Upper lobe of right lung (tissue), 1 donor: Measurements from ENCODE around the gene ZNF180. TPM values are rescaled to one million over a fixed set of nuclear protein-coding genes. Genes with fewer than 3 reads are reported as not detected.

ENCODE experiments used
- ATAC-seq: fragments of 200-7000 bp; cut with Tn5 transposase; one replicate; pipeline ENCODE4 v1.9.1; 2020; ENCODE audit warnings: mild to moderate bottlenecking, moderate library complexity
- DNase-seq: peaks from one replicate; pipeline ENCODE4 v3.0.0-alpha.2; 2020
- H3K27ac ChIP-seq: fragments of 200-600 bp; one replicate; pipeline ENCODE4 v1.8.0; 2022
- H3K27me3 ChIP-seq: fragments of 200-600 bp; one replicate; pipeline ENCODE4 v1.8.0; 2022; ENCODE audit warnings: mild to moderate bottlenecking
- H3K36me3 ChIP-seq: fragments of 200-600 bp; one replicate; pipeline ENCODE4 v1.8.0; 2022
- H3K4me1 ChIP-seq: fragments of 200-600 bp; one replicate; pipeline ENCODE4 v1.8.0; 2022
- H3K4me3 ChIP-seq: fragments of 200-600 bp; one replicate; pipeline ENCODE4 v1.8.0; 2022; ENCODE audit warnings: mild to moderate bottlenecking
- H3K9me3 ChIP-seq: fragments of 200-600 bp; one replicate; pipeline ENCODE4 v1.8.0; 2022
- CTCF ChIP-seq: fragments of 200-600 bp; IDR thresholded peaks from one replicate; pipeline ENCODE4 v1.8.0; 2022; ENCODE audit warnings: antibody characterized with exemption
- intact Hi-C: fragments of 100-400 bp; cut with DNase I; formaldehyde crosslinking; loops from one replicate; pipeline ENCODE4 v1.11.0; 2022
- total RNA-seq: library from RNA; stranded (reverse); fragmentation: NEBNext Ultra II Directional; extraction: Animal tissue kit (Norgen Biotek cat#: 25700); gene quantifications from one replicate; pipeline ENCODE4 v1.2.1, GENCODE V29; 2021
- donor health status: DM: no; HTN: yes; CAD: no; lungs with severe emphysema.

Gene ZNF180
- total RNA-seq, 1 donor from 2014 or later = 9.6 TPM

DNA sequence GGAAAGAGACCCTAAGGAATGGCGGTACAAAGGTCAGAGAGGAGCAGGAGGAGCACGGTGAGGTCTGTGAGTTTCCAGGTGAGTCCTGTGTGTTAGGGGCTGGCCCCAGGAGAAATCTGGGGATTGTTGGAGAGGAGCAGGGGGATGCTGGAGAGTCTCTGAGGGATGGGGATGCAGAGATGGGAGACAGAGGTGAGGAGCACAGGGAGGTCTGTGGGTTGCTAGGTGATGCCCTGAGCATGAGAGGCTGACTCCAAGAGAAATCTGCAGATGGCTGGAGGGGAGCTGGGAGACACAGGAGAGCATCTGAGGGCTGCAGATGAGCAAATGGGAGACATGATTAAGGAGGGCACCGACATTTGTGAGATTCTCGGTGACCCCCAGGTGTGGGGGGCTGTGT is 48.0 kb downstream of the ZNF180 start:
- Histone ChIP-seq H3K9me3 (peaks cover 7% of the 10 kb centered on the region), H3K4me1 (no peaks in the 10 kb centered on the region), H3K4me3 (no peak overlapping the region), H3K36me3 (no peaks in the 10 kb centered on the region), H3K27me3 (no peaks in the 10 kb centered on the region), H3K27ac (no peak overlapping the region)
- ATAC-seq (no peak), DNase-seq (no peak)
- TF ChIP-seq CTCF = no peak
- intact Hi-C loops = no loop called here

- Histone ChIP-seq H3K27ac (no peak overlapping the region), H3K36me3 (no peaks in the 10 kb centered on the region), H3K4me3 (no peak overlapping the region), H3K9me3 (peaks cover 7% of the 10 kb centered on the region), H3K4me1 (no peaks in the 10 kb centered on the region), H3K27me3 (no peaks in the 10 kb centered on the region)
- ATAC-seq = no peak
- no peak for DNase-seq
- intact Hi-C loops = no loop called here
- no peak for TF ChIP-seq CTCF
These were observed 48.6 kb downstream of the ZNF180 start for GRCh38 chr19:44451687-44452086.

DNA sequence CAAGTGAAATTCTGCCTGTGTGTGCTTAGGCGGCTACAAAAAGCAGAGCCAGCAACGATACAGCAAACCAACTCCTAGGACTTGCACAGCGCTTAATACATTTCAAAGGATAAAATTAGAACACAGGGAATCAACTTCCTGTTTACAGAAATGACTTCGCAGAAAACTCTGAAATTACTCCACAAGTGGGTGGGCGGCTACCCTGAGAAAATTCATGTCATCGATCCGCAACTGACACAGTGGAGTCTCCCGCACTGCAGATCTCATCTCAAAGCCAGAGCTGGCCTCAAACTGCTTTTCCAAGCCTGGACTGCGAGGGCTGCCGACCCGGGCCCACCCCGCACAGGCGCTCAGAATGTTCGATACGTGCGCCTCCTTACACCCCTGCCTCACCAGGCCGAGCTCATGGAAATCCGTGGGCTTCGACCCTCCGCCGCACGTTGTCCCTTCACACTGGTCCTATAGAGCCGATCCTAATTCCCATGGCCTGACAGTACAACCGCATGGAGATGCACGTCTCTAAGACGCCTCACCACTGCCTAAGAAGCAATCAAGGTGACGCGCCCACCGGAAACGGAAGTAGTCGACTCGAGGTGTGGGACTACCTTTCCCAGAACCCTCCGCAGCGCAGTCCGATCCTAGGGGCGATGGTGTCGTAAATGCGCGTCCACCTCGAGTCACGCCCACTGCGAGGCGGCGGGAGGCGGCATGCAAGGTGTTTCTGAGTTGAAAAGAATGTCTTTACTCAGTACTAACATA is 52.2 kb downstream of the ZNF180 start, which contains the start of gene ZNF229:
ZNF229 (minus strand) TSS at position 557 of the 759 bp plus-strand sequence. CDS start 5,625 bp downstream, outside the sequence.
- Histone ChIP-seq H3K9me3 (peaks cover 7% of the 10 kb centered on the region), H3K4me1 (no peaks in the 10 kb centered on the region), H3K4me3 (peak within 1 kb of the TSS; percentile 55), H3K27me3 (no peaks in the 10 kb centered on the region), H3K27ac (no peak within 1 kb of the TSS), H3K36me3 (no peaks in the 10 kb centered on the region)
- ATAC-seq = peak; percentile 94
- intact Hi-C loops = no loop called here
- no peak for TF ChIP-seq CTCF
- peak; percentile 88 for DNase-seq

DNA sequence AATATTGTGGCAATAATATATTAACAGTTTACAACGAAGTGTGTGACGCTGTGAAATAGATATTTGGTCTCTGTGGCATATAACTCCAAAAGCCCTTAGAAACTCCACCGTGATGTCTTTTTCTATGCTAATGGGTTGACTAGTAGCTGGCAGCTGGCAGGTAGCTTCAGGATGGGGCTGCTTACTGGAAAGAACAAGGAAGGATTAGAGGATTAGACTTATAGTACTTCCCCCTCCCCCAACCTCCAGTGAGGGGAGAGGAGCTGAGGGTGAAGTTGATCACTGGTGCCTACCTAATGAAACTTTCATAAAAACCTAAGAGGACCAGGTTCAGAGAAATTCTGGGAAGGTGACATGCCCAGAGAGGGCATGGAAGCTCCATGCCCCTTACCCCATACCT is 61.9 kb downstream of the ZNF180 start:
- Histone ChIP-seq H3K27ac (no peak overlapping the region), H3K9me3 (peaks cover 37% of the 10 kb centered on the region), H3K27me3 (no peaks in the 10 kb centered on the region), H3K4me3 (no peak overlapping the region), H3K4me1 (no peaks in the 10 kb centered on the region), H3K36me3 (no peaks in the 10 kb centered on the region)
- intact Hi-C loops = no loop called here
- ATAC-seq (no peak), DNase-seq (no peak)
- TF ChIP-seq CTCF = no peak

DNA sequence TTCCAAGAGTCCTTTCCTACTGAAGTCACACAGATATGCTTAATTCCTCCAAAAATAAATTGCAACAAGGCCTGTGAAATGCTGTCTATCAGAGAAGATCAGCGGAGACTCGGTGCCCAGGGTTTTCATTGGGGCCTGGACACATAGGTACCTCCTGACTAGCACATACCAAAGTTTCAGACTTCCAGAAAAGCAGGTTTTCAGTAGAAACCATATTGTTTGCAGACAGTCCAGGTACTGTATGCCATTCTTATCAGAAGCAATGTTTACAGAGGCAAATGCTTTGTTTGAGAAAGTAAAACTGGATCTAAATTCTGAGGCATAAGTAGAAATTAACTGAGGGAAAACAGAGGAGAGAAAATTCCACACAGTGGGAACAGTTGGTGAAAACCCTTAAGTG is 64.9 kb downstream of the ZNF180 start:
- no peaks in the 10 kb centered on the region for H3K27me3 ChIP-seq
- no peak overlapping the region for H3K4me3 ChIP-seq
- DNase-seq = no peak
- intact Hi-C loops = no loop called here
- no peaks in the 10 kb centered on the region for H3K4me1 ChIP-seq
- no peaks in the 10 kb centered on the region for H3K36me3 ChIP-seq
- H3K27ac ChIP-seq = no peak overlapping the region
- ATAC-seq = no peak
- TF ChIP-seq CTCF = no peak
- peaks cover 44% of the 10 kb centered on the region for H3K9me3 ChIP-seq
